ENCODE results near the gene EDA. TPM values are rescaled to one million over a fixed set of nuclear protein-coding genes. Genes with fewer than 3 reads are reported as not detected.

The EDA gene
- 10 to 100 TPM in 1 of 4 donors, 1 to 10 TPM in 3; 2.8 to 11.7 (median 7.1) TPM for total RNA-seq

- H3K9me3 ChIP-seq = no peaks in the 10 kb centered on the region
- H3K4me1 ChIP-seq = peaks cover 0 to 18% (median 0%) of the 10 kb centered on the region in 3 donors
- peak; percentile 97 for ATAC-seq
- H3K4me3 ChIP-seq = peak within 1 kb of the TSS; percentile 70 to 78
- no peaks in the 10 kb centered on the region for H3K27me3 ChIP-seq
- WGBS, 2 donors (ENCODE audit: low coverage in 1 of 2) = 20% methylated on average over 1 of the region's 56 CpGs; no CpG with 5 or more reads in 1 of the 2 donors
- peak; percentile 42 for TF ChIP-seq POLR2AphosphoS5 (IDR thresholded peaks at IDR 0.05)
- no peak for TF ChIP-seq EP300 (IDR thresholded peaks at IDR 0.05)
- TF ChIP-seq CTCF (IDR thresholded peaks at IDR 0.05) = no peak
- H3K27ac ChIP-seq = peak within 1 kb of the TSS in 3 of 4 donors; percentile 58 to 68 (median 64)
- H3K36me3 ChIP-seq = no peaks in the 10 kb centered on the region
These were observed at the start of gene EDA for GRCh38 chrX:69615779-69616456. EDA (plus strand) TSS chrX:69616113.

- ATAC-seq = no peak
- Histone ChIP-seq H3K4me3 (no peak overlapping the region), H3K4me1 (no peaks in the 10 kb centered on the region), H3K9me3 (no peaks in the 10 kb centered on the region), H3K27ac (no peak overlapping the region), H3K27me3 (no peaks in the 10 kb centered on the region), H3K36me3 (no peaks in the 10 kb centered on the region)
- 76 to 93% methylated on average over 3 of the region's 3 CpGs for WGBS, 2 donors (ENCODE audit: low coverage in 1 of 2)
- TF ChIP-seq CTCF (IDR thresholded peaks at IDR 0.05) (no peak), POLR2A (IDR thresholded peaks at IDR 0.05) (no peak), EP300 (IDR thresholded peaks at IDR 0.05) (no peak), POLR2AphosphoS5 (IDR thresholded peaks at IDR 0.05) (no peak)
These were observed 47.1 kb upstream of the EDA start for GRCh38 chrX:69568828-69569227.

- no peak for TF ChIP-seq POLR2AphosphoS5 (IDR thresholded peaks at IDR 0.05)
- no peak for TF ChIP-seq POLR2A (IDR thresholded peaks at IDR 0.05)
- no peak for TF ChIP-seq CTCF (IDR thresholded peaks at IDR 0.05)
- H3K4me3 ChIP-seq = no peak overlapping the region
- H3K9me3 ChIP-seq = no peaks in the 10 kb centered on the region
- ATAC-seq = no peak
- WGBS, 2 donors (ENCODE audit: low coverage in 1 of 2) = 7 to 71% methylated on average over 1 of the region's 1 CpG
- no peaks in the 10 kb centered on the region for H3K36me3 ChIP-seq
- H3K4me1 ChIP-seq = no peaks in the 10 kb centered on the region
- H3K27me3 ChIP-seq = no peaks in the 10 kb centered on the region
- no peak overlapping the region for H3K27ac ChIP-seq
These were observed 18.5 kb upstream of the EDA start for GRCh38 chrX:69597399-69597798.

- TF ChIP-seq POLR2A (IDR thresholded peaks at IDR 0.05) (no peak), EP300 (IDR thresholded peaks at IDR 0.05) (no peak), CTCF (IDR thresholded peaks at IDR 0.05) (no peak), POLR2AphosphoS5 (IDR thresholded peaks at IDR 0.05) (no peak)
- Histone ChIP-seq H3K36me3 (no peaks in the 10 kb centered on the region), H3K9me3 (no peaks in the 10 kb centered on the region), H3K4me3 (no peak overlapping the region), H3K27ac (no peak overlapping the region), H3K27me3 (no peaks in the 10 kb centered on the region), H3K4me1 (no peaks in the 10 kb centered on the region)
- ATAC-seq = no peak
- 78 to 90% methylated on average over 3 of the region's 3 CpGs for WGBS, 2 donors (ENCODE audit: low coverage in 1 of 2)
These were observed 15.7 kb upstream of the EDA start for GRCh38 chrX:69600182-69600581.

GRCh38 chrX:69603566-69604194 is 12.2 kb upstream of the EDA start:
- Histone ChIP-seq H3K36me3 (no peaks in the 10 kb centered on the region), H3K4me3 (no peak overlapping the region), H3K27me3 (no peaks in the 10 kb centered on the region), H3K9me3 (no peaks in the 10 kb centered on the region), H3K27ac (no peak overlapping the region), H3K4me1 (no peaks in the 10 kb centered on the region)
- 55 to 72% methylated on average over 2 to 3 of the region's 3 CpGs for WGBS, 2 donors (ENCODE audit: low coverage in 1 of 2)
- ATAC-seq = peak; percentile 68
- TF ChIP-seq POLR2AphosphoS5 (IDR thresholded peaks at IDR 0.05) (no peak), EP300 (IDR thresholded peaks at IDR 0.05) (no peak), POLR2A (IDR thresholded peaks at IDR 0.05) (no peak), CTCF (IDR thresholded peaks at IDR 0.05) (no peak)
